GM12801 (cell line): ENCODE results near the gene PAX5.

Source experiments
- TF ChIP-seq, protein P1 (sequence below): IDR thresholded peaks from one replicate; pipeline ENCODE4 v1.5.1; 2011; ENCODE audit warnings: control low read depth; ENCODE audit not compliant: insufficient read length; ENCODE audit errors: extremely low read depth

The PAX5 gene

DNA sequence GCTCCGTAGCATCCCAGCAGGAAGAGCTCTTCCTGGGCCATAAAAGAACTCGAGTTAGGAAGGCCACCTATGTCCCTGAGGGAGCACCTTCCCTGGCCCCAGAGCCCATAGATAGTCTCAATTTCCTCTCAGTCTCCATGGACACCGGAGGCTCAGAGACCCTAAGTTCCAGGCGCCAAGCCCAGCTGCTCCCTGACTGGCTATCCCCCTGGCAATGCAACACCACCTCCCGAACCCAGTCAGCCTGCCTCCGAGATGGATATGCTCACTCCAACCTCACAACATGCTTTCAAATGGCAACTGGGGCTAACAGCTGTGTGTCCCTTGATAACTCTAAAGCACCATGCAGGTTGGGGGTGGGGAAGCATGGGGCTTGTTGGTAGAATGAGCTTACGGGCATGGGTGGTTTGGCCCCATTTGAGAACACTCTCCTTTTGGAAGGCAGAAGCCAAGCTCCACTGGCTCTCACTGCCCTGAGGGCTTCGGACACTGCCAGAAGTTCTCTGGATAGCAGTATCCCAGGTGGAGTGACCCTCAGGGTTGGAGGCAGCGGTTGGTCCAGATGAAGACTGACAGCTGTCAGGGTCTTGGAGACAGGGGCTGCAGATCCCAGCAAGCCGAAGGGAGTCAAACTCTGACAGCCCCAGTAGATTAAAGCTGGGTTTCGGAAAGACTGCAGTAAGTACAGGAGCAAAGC, 165.3 kb downstream of the PAX5 start:
- TF ChIP-seq, protein P1, sequence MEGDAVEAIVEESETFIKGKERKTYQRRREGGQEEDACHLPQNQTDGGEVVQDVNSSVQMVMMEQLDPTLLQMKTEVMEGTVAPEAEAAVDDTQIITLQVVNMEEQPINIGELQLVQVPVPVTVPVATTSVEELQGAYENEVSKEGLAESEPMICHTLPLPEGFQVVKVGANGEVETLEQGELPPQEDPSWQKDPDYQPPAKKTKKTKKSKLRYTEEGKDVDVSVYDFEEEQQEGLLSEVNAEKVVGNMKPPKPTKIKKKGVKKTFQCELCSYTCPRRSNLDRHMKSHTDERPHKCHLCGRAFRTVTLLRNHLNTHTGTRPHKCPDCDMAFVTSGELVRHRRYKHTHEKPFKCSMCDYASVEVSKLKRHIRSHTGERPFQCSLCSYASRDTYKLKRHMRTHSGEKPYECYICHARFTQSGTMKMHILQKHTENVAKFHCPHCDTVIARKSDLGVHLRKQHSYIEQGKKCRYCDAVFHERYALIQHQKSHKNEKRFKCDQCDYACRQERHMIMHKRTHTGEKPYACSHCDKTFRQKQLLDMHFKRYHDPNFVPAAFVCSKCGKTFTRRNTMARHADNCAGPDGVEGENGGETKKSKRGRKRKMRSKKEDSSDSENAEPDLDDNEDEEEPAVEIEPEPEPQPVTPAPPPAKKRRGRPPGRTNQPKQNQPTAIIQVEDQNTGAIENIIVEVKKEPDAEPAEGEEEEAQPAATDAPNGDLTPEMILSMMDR = no peak

DNA sequence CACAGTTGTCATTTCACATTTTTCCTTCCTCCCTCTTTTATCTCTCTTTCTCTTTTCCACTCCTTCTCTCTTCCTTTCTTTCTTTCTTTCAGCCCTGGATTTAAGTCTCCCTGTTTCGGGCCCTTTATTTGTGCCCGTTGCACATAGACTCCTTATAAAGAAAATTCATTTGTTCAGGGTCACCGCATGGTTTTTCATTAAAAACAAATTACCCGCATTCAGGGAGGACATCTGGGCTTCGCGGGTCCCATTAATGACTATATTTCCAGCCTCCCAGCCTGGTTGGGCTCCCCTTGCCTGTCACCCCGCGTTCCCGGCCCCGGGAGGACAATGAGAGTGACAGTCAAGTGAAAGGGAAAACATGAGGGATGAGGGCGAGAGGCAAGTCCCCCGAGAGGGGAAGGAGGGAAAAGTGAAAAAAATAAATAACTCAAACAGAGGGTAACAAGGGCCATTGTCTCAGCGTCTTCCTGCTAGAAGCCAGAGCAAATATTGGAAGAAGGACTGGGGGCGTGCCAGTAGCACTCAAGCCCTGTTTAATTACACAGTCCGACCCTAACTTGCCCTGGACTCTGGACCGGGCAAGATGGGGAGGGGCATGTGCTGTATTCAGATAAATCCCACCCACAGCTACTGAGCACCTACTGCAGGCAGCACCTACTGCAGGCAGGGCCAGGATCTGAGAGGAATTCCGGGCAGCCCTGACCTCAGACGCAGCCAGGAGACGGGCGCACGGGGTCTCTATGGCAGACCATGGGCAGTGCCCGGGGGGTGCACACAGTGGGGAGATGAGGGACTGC, 166.2 kb downstream of the PAX5 start:
- TF ChIP-seq, protein P1 = no peak

- TF ChIP-seq, protein P1 = no peak
Observed at GRCh38 chr9:36867241-36867640, 166.8 kb downstream of the PAX5 start.

GRCh38 chr9:36866840-36867239, 167.2 kb downstream of the PAX5 start:
- TF ChIP-seq, protein P1 = no peak

DNA sequence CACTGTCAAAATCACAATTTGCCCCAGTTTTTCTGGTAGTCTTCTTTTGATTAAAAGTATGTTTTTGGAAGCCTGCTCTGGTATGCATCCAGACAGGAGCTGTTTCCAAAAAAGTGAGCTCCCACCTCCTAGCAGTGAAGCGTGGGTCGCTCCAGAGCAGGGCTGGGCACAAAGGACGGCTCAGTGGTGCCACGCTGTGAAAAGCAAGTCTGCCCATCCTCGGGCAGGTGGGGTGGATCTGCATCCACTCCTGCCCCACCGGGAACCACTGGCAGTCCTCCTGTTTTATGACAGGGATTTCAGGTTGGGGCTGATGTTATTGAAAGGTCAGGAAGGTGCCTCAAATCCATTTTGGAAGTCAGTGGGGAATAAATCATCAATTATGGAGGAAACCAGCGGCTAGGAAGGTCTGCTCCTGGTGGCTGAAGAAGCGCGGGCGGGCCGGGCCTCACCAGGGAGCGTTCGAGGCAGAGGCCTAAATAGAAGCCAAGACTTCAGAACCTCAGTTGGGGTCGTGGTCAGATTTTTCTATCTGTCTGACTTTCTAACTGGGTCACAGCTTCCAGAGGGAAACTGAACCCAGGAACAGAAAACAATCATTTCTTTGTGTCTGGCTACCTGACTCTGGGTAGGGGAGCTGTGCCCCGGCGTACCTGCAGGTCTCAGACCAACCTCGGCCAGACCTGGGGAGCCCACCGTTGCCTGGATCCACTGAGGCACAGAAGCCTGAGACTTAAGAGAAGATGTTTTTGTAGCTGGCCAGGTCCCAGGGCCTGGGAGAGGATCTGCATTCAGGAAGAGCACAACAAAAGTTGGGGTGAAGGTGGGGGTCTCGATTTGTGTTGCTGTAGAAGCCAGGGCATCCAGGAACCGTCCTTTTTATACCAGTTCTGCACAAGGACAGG, 168.1 kb downstream of the PAX5 start:
- TF ChIP-seq, protein P1 = no peak

GRCh38 chr9:36864491-36865410, 169.3 kb downstream of the PAX5 start:
- TF ChIP-seq, protein P1 = no peak
